ENCODE measurements around the gene FBH1. TPM values are rescaled to one million over a fixed set of nuclear protein-coding genes. Genes with fewer than 3 reads are reported as not detected.

Gene FBH1
- total RNA-seq, 1 experiment from 2014 or later, result 50.5 TPM

DNA sequence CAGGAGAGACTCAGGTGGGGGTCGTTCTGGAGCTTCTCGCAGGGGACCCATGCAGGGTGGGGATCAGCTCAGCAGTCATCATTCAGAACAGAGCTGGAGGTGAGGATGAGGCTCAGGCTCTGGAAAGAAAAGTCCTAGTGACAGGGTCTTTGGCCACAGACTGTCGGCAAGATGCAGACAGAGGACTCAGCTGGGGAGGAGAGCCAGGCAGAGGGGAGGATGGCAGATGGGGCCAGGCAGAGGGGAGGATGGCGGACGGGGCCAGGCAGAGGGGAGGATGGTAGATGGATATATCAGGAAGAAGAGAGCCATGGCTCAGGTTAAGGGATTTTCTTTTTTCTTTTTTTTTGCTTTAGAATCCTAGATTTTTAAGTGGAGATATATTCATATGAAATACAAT is 95.0 kb downstream of the FBH1 start:
- no peak overlapping the region for H3K27ac ChIP-seq (ENCODE audit: low read length)
- POLR2A ChIA-PET, result no interaction called here
- H3K27me3 ChIP-seq (ENCODE audit: control insufficient read depth, insufficient read depth, low read length), result no peaks in the 10 kb centered on the region
- ATAC-seq (no peak), DNase-seq (ENCODE audit: low read depth, low spot score) (no peak)
- intact Hi-C loops (cut with micrococcal nuclease; ENCODE audit: unreplicated experiment), result no loop called here
- no peaks in the 10 kb centered on the region; the same call in 1 of the 2 replicates for H3K36me3 ChIP-seq (ENCODE audit: control insufficient read depth, insufficient read depth, low read length)
- no peaks in the 10 kb centered on the region for H3K4me1 ChIP-seq (ENCODE audit: control insufficient read depth, insufficient read depth, low read length)
- H3K4me3 ChIP-seq (ENCODE audit: low read depth in 2 of 2, low read length in 2 of 2), result no peak overlapping the region
- BruUV-seq (replicated peaks), result no TSS peak
- no peak for TF ChIP-seq SIN3A (IDR thresholded peaks at IDR 0.05; ENCODE audit: borderline replicate concordance, insufficient read depth, low read depth, low read length)
- TF ChIP-seq TCF7L2 (IDR thresholded peaks at IDR 0.05; ENCODE audit: low read depth, low read length), result no peak
- TF ChIP-seq, protein P1, sequence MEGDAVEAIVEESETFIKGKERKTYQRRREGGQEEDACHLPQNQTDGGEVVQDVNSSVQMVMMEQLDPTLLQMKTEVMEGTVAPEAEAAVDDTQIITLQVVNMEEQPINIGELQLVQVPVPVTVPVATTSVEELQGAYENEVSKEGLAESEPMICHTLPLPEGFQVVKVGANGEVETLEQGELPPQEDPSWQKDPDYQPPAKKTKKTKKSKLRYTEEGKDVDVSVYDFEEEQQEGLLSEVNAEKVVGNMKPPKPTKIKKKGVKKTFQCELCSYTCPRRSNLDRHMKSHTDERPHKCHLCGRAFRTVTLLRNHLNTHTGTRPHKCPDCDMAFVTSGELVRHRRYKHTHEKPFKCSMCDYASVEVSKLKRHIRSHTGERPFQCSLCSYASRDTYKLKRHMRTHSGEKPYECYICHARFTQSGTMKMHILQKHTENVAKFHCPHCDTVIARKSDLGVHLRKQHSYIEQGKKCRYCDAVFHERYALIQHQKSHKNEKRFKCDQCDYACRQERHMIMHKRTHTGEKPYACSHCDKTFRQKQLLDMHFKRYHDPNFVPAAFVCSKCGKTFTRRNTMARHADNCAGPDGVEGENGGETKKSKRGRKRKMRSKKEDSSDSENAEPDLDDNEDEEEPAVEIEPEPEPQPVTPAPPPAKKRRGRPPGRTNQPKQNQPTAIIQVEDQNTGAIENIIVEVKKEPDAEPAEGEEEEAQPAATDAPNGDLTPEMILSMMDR (IDR thresholded peaks at IDR 0.05), result no peak
- TF ChIP-seq POLR2AphosphoS5 (IDR thresholded peaks at IDR 0.05; ENCODE audit: low read depth, low read length), result no peak
- TF ChIP-seq, protein P2, sequence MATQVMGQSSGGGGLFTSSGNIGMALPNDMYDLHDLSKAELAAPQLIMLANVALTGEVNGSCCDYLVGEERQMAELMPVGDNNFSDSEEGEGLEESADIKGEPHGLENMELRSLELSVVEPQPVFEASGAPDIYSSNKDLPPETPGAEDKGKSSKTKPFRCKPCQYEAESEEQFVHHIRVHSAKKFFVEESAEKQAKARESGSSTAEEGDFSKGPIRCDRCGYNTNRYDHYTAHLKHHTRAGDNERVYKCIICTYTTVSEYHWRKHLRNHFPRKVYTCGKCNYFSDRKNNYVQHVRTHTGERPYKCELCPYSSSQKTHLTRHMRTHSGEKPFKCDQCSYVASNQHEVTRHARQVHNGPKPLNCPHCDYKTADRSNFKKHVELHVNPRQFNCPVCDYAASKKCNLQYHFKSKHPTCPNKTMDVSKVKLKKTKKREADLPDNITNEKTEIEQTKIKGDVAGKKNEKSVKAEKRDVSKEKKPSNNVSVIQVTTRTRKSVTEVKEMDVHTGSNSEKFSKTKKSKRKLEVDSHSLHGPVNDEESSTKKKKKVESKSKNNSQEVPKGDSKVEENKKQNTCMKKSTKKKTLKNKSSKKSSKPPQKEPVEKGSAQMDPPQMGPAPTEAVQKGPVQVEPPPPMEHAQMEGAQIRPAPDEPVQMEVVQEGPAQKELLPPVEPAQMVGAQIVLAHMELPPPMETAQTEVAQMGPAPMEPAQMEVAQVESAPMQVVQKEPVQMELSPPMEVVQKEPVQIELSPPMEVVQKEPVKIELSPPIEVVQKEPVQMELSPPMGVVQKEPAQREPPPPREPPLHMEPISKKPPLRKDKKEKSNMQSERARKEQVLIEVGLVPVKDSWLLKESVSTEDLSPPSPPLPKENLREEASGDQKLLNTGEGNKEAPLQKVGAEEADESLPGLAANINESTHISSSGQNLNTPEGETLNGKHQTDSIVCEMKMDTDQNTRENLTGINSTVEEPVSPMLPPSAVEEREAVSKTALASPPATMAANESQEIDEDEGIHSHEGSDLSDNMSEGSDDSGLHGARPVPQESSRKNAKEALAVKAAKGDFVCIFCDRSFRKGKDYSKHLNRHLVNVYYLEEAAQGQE (IDR thresholded peaks at IDR 0.05; ENCODE audit: insufficient read depth in 1 of 2, low read depth in 2 of 2, low read length in 1 of 2), result no peak
- CTCF ChIA-PET, result no interaction called here
- H3K9me3 ChIP-seq (ENCODE audit: control insufficient read depth, insufficient read depth, low read depth, low read length), result no peaks in the 10 kb centered on the region
- in situ Hi-C loops (cut with HindIII; ENCODE audit: low pct_unique_long_range_greater_than_20kb, low sequenced_read_pairs), result no loop called here

Other genes with a start within 250 kb of the FBH1 start
- gene ASB13, start 223.6 kb upstream of the FBH1 start, total RNA-seq (2021; ENCODE audit: unreplicated experiment), result 18.4 TPM
- 57.4 TPM for gene TASOR2, start 205.4 kb upstream of the FBH1 start, total RNA-seq (2021; ENCODE audit: unreplicated experiment)
- 130 TPM for gene GDI2, start 76.8 kb upstream of the FBH1 start, total RNA-seq (2021; ENCODE audit: unreplicated experiment)
- gene ANKRD16, start 350 bp upstream of the FBH1 start, total RNA-seq (2021; ENCODE audit: unreplicated experiment), result 6.9 TPM
- gene IL15RA, start 87.3 kb downstream of the FBH1 start, total RNA-seq (2021; ENCODE audit: unreplicated experiment), result 11.0 TPM
- 0.33 TPM for gene IL2RA, start 172.1 kb downstream of the FBH1 start, total RNA-seq (2021; ENCODE audit: unreplicated experiment)
- 65.4 TPM for gene RBM17, start 198.8 kb downstream of the FBH1 start, total RNA-seq (2021; ENCODE audit: unreplicated experiment)